HG03135 (cell line): ENCODE measurements around the gene DNAJC8.
A peak's percentile ranks its signal among the peaks of the same experiment; 100 is the strongest.

Source experiments
- ATAC-seq: cut with Tn5 transposase; IDR thresholded peaks from one replicate; pipeline ENCODE4 v1.9.1; 2021; ENCODE audit warnings: mild to moderate bottlenecking, moderate library complexity; ENCODE audit not compliant: unreplicated experiment

The DNAJC8 gene

DNA sequence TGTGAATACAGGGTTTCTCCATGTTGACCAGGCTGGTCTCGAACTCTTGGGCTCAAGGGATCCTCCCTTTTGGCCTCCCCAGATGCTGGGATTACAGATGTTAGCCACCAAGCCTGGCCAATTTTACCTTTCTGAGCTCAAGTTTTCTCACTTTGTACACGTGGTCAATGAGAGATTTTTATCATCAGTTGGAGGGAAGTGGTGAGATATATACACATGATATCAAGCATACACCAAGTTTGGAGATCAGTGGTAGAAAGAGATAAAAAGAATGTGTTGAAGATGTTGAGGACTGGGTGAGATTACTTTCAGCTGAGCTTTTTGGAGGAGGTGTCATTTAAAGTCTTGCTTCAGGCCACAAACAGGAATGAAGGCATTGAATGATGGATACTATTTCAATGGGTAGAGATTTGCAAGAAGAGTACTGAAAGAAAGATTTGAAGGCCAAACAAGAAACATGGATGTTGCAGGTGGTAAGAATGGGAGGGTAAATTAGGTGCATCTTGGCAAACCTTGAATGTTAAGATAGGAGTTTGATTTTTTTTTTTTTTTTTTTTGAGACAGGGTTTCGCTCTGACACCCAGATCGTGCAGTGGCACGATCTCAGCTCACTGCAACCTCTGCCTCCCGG lies 23.5 kb upstream of the DNAJC8 start:
- ATAC-seq: no peak

- no peak for ATAC-seq
Measured at GRCh38 chr1:28249866-28250295, 17.1 kb upstream of the DNAJC8 start.

GRCh38 chr1:28249013-28249865 lies 16.4 kb upstream of the DNAJC8 start:
- ATAC-seq: no peak

DNA sequence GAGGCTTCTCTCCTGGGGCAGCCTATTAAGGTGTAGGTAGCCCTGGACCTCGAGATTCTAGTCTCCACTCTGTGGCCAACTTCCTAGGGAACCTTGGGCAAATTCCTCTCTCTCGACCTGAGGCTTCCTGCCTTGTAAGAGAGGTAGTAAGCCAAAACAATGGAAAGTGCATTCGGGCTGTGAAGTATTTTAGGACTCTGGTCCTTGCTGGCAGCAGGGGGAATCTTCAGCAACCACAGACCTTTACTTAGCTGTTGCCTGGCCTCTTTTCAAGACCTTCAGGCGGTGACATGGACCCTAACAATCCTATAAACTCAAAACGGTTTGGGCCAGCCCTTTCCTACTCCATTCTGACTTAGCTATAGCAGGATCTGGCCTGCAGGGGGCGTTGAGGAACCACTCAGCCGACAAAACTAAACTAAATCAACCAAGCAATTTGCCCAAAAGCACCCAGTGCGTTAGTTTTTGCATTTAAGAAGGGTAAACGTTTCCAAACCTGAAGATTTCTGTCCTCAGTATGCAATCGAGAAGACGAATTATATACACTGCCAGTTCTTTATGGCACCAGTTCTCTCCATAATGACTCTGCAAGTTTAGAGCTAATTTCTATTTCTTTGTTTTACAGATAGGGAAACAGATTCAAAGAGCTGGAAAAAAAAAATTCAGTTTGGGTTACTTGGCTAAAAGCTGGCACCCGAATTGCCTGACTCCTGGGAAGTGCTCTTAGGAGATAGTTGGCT lies 15.6 kb upstream of the DNAJC8 start:
- ATAC-seq: no peak

- ATAC-seq: no peak
Measured at GRCh38 chr1:28247612-28248272, 14.9 kb upstream of the DNAJC8 start.

- ATAC-seq: peak; percentile 26
Measured at GRCh38 chr1:28246427-28246832, 13.6 kb upstream of the DNAJC8 start.

DNA sequence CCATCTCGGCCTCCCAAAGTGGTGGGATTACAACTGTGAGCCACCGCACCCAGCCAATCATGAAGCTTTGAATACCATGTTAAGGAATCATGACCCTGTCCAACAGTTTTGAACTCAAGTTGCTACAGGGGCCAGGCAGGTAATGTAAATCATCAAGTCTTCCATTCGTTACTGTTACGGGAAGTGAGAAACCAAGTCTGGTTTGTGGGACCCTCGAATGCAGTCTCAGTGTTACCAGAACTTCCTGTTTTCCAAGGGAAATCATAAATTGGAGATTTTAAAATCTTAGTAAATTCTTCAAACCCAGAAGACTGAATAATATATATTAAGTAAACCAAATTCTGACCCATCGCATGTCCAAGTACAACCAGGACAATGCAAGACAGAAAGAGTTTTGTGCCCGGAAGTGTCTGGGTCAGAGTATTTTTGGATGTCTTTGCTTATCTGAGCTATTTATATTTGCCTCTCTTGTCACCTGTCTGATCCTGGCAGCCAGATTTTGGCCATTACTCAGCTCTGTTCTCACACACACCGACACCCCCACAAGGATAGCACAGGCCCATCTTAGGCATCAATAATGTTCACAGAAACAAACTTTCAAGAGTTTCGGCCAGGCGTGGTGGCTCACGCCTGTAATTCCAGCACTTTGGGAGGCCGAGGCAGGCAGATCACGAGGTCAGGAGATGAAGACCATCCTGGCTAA lies 11.9 kb upstream of the DNAJC8 start:
- no peak for ATAC-seq

- no peak for ATAC-seq
Measured at GRCh38 chr1:28243685-28244311, 11.0 kb upstream of the DNAJC8 start.

- ATAC-seq: no peak
Measured at GRCh38 chr1:28241638-28242241, 8.9 kb upstream of the DNAJC8 start.

- ATAC-seq: no peak
Measured at GRCh38 chr1:28240024-28240423, 7.2 kb upstream of the DNAJC8 start.

GRCh38 chr1:28239004-28239403 lies 6.2 kb upstream of the DNAJC8 start:
- no peak for ATAC-seq

- no peak for ATAC-seq
Measured at GRCh38 chr1:28236656-28237322, 4.0 kb upstream of the DNAJC8 start.

GRCh38 chr1:28235755-28236655 lies 3.2 kb upstream of the DNAJC8 start, which contains the start of gene ATP5IF1:
ATP5IF1 (plus strand) TSS chr1:28236124; CDS start chr1:28236184, 60 bp downstream.
- peak; percentile 85 for ATAC-seq

DNA sequence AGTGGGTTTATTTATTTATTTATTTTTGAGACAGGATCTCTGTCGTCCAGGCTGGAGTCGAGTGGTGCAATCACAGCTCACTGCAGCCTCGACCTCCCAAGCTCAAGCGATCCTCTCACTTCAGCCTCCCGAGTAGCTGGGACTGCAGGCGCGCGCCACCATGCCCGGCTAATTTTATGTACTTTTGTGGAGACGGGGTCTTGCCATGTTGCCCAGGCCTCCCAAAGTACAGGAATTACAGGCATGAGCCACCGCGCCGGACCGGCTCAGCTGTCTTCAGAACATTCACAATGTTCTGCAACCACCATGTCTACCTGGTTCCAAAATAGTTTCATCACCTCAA lies 406 bp upstream of the DNAJC8 start:
- ATAC-seq: no peak

- no peak for ATAC-seq
Measured at GRCh38 chr1:28229996-28230395, 2.8 kb downstream of the DNAJC8 start.

GRCh38 chr1:28229089-28229488 lies 3.7 kb downstream of the DNAJC8 start:
- no peak for ATAC-seq

- no peak for ATAC-seq
Measured at GRCh38 chr1:28213315-28213714, 19.5 kb downstream of the DNAJC8 start.

DNA sequence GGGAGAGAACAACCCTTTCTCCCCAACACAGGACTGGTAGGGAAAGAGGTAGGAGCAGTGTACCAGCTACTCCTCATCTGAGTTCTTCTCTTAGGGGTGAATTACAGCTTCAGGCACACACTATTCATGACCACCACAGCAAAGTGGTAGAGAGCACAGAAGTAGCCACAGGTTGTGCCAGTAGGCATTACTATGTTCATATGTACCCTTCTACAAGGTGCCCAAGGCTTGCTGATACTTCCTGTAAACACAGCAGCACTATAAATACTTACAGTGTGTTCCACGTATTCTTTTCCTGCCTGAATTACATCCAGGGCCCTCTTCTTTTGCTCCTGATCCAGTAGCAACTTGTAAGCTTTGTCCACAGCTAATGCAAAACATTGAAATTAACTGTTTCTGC lies 23.1 kb downstream of the DNAJC8 start:
- ATAC-seq: no peak
